ENCODE measurements around the gene AFF2.

The AFF2 gene

GRCh38 chrX:148492057-148492456, 8.4 kb upstream of the AFF2 start:
- no peak for DNase-seq (ENCODE audit: low read depth)
- TF ChIP-seq, protein P1, sequence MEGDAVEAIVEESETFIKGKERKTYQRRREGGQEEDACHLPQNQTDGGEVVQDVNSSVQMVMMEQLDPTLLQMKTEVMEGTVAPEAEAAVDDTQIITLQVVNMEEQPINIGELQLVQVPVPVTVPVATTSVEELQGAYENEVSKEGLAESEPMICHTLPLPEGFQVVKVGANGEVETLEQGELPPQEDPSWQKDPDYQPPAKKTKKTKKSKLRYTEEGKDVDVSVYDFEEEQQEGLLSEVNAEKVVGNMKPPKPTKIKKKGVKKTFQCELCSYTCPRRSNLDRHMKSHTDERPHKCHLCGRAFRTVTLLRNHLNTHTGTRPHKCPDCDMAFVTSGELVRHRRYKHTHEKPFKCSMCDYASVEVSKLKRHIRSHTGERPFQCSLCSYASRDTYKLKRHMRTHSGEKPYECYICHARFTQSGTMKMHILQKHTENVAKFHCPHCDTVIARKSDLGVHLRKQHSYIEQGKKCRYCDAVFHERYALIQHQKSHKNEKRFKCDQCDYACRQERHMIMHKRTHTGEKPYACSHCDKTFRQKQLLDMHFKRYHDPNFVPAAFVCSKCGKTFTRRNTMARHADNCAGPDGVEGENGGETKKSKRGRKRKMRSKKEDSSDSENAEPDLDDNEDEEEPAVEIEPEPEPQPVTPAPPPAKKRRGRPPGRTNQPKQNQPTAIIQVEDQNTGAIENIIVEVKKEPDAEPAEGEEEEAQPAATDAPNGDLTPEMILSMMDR (IDR thresholded peaks at IDR 0.05; ENCODE audit: insufficient read depth, low read depth, low read length, missing control alignments): no peak
- no peak overlapping the region for H3K4me3 ChIP-seq (ENCODE audit: low read length)

DNA sequence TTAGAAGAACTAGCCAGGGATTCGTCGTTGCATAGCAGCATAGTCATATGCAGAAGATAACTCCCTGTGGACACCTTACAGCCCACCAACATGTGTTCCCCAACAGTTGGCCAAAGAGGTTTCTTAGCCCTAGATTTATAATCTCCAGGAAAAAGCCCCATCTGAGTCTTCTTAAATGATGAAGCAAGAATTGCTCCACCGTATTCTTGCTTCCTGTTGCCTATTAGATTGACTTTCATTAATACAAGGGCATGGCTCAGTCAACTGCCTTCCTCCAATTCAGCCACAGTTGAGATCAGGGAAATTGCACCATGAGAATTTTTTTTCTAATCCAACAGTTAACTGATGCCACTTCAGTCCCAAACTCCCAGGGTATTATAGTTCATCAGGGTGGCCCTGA, 5.2 kb upstream of the AFF2 start:
- no peak overlapping the region for H3K4me3 ChIP-seq (ENCODE audit: low read length)
- DNase-seq (ENCODE audit: low read depth): no peak
- TF ChIP-seq, protein P1 (IDR thresholded peaks at IDR 0.05; ENCODE audit: insufficient read depth, low read depth, low read length, missing control alignments): no peak

DNA sequence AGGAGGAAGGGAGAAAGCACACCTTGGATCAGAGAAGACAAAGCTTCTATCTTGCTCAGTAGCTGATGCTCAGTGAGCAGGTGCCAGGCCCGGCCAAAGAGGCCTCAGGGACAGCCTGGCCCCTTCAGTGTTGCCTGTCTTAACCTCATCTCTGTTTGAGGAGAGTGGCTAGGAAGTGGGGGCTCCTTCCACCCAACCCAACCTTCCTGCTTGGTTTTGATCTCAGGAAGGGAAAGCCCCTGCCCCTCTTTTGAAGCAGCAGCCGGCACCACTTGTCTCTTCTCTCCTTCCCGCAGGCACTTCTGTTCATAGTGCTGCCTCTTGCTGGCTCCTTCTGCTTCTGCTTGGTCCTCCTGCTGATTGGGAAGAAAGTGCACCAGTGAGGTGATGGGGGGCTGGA, 2.4 kb upstream of the AFF2 start:
- no peak overlapping the region for H3K4me3 ChIP-seq (ENCODE audit: low read length)
- TF ChIP-seq, protein P1 (IDR thresholded peaks at IDR 0.05; ENCODE audit: insufficient read depth, low read depth, low read length, missing control alignments): no peak
- DNase-seq (ENCODE audit: low read depth): no peak

GRCh38 chrX:148499638-148500422, 587 bp upstream of the AFF2 start:
- DNase-seq (ENCODE audit: low read depth): no peak
- no peak overlapping the region for H3K4me3 ChIP-seq (ENCODE audit: low read length)
- TF ChIP-seq, protein P1 (IDR thresholded peaks at IDR 0.05; ENCODE audit: insufficient read depth, low read depth, low read length, missing control alignments): no peak

DNA sequence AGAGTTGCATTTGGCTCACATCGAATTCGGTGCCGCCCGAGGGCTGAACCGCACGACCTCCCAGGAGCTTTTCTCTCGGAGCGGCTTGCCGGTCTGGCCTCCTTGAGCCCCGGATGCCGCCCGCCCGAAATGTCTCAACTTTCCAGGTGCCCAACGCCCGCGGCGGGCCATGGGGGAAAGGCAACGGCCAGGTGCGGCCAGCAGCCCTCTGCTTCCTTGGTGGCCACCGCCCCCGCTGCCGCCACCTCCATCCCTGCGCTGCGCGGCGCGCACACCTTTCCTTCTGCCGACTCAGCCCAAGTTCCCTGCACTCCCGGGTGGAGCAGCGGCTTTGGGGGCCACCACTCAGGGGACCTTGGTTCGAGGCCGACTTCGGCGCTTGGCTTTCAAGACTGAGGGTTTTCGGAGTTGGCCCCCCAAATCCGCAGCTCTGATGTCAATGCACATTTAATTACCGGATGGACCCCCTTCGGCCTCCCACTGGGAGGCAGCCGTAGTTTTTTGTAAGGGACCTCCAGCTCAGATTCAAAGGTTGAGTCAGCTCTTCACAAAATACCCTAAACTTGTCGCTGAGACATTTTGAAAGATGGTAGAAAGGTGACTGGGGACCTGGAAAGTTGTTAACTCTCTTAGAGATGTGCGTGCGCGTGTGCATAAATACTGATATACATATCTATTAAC, 1.1 kb downstream of the AFF2 start:
- no peak overlapping the region for H3K4me3 ChIP-seq (ENCODE audit: low read length)
- TF ChIP-seq, protein P1 (IDR thresholded peaks at IDR 0.05; ENCODE audit: insufficient read depth, low read depth, low read length, missing control alignments): no peak
- peak; percentile 0 for DNase-seq (ENCODE audit: low read depth)

- no peak overlapping the region for H3K4me3 ChIP-seq (ENCODE audit: low read length)
- DNase-seq (ENCODE audit: low read depth): no peak
- TF ChIP-seq, protein P1 (IDR thresholded peaks at IDR 0.05; ENCODE audit: insufficient read depth, low read depth, low read length, missing control alignments): no peak
Measured at GRCh38 chrX:148504506-148504905, 4.1 kb downstream of the AFF2 start.
